Astrocyte of the cerebellum (primary cell): Measurements from ENCODE around the gene RPS27A.
"Not testable (repeated sequence)": the region's sequence is repeated elsewhere in the genome, so short reads cannot be mapped to it uniquely, and the experiment has no call there.

Experiments
- DNase-seq: peaks from one replicate; pipeline ENCODE4 v3.0.0-alpha.2; 2011; ENCODE audit warnings: low read depth
- H3K4me3 ChIP-seq: 2 replicates; pipeline ENCODE4 v1.5.1; 2011; ENCODE audit warnings: mild to moderate bottlenecking, low read depth, low read length, moderate library complexity
- in situ Hi-C: cut with HindIII; loops from 2 replicates; pipeline ENCODE4 v1.10.0; 2017; ENCODE audit warnings: low sequenced_read_pairs
- TF ChIP-seq, protein P1 (sequence below): IDR thresholded peaks from 2 replicates; pipeline ENCODE4 v1.5.1; 2012; ENCODE audit warnings: low read length, low read depth, moderate library complexity, mild to moderate bottlenecking; ENCODE audit errors: missing control alignments

Gene RPS27A

DNA sequence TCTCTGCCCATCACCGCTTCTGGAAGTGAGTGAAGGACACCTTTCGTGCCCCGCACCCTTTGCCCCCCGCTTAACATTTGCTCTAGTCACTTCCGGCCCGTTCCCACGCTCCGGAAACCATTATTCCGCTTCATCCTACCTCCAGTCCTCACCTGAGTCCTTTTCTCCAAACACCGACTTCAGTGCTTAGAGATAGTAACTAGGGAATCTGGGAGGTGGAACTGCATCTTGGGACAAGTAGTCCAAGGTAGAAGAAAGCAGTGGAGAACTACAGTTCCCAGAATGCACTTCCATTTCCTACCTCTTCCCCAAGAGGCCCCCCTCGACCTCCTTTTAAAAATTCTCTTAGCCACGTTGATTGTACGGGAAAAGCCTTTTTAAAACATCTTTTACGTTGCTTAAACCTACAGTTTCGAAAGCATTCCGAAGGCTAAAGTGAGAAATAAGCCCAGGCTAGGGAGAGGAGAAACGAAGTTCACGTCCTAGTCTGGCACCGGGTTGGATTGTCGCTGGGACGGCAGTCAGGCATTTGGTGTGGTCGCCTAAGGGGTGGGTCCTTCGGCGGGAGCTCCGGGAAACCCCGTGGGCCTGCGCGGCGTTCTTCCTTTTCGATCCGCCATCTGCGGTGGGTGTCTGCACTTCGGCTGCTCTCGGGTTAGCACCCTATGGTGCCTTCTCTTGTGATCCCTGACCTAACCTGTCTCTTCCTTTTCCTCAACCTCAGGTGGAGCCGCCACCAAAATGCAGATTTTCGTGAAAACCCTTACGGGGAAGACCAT, at the start of gene RPS27A, which contains the start of gene CLHC1:
Gene RPS27A, plus strand, starts transcription at position 605 of the 779 bp plus-strand sequence. Its CDS starts 137 bp downstream, at position 742.
Gene CLHC1, minus strand, starts transcription at position 210 of the 779 bp plus-strand sequence. CDS start 9,882 bp downstream, outside the sequence.
- in situ Hi-C loops = no loop called here
- H3K4me3 ChIP-seq = peak within 1 kb of the TSS; percentile 100
- TF ChIP-seq, protein P1, sequence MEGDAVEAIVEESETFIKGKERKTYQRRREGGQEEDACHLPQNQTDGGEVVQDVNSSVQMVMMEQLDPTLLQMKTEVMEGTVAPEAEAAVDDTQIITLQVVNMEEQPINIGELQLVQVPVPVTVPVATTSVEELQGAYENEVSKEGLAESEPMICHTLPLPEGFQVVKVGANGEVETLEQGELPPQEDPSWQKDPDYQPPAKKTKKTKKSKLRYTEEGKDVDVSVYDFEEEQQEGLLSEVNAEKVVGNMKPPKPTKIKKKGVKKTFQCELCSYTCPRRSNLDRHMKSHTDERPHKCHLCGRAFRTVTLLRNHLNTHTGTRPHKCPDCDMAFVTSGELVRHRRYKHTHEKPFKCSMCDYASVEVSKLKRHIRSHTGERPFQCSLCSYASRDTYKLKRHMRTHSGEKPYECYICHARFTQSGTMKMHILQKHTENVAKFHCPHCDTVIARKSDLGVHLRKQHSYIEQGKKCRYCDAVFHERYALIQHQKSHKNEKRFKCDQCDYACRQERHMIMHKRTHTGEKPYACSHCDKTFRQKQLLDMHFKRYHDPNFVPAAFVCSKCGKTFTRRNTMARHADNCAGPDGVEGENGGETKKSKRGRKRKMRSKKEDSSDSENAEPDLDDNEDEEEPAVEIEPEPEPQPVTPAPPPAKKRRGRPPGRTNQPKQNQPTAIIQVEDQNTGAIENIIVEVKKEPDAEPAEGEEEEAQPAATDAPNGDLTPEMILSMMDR = no peak
- DNase-seq = peak; percentile 94

DNA sequence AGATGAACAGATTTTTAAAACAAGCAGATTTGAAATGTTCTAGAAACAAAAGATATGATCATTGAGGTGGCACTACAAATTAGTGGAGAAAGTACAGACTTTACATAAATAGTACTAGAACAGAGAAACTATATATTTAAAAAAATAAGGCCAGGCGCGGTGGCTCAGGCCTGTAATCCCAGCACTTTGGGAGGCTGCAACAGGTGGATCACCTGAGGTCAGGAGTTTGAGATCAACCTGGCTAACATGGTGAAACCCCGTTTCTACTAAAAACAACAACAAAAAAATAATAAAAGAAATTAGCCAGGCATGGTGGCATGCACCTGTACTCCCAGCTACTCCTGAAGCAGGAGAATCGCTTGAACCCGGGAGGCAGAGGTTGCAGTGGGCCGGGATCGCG, 45.7 kb upstream of the RPS27A start:
- H3K4me3 ChIP-seq, in situ Hi-C loops, DNase-seq: not testable (repeated sequence)

DNA sequence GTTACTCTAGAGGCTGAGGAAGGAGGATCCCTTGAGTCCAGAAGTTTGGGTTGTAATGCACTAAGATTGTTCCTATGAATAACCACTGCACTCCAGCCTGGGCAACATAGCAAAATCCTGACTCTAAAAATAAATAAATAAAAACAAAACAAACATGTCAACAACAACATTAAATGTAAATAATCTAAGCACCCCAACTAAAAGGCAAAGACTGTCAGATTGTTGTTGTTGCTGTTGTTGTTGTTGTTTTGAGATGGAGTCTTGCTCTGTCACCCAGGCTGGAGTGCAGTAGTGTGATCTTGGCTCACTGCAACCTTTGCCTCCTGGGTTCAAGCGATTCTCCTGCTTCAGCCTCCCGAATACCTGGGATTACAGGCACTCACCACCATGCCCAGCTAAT, 40.6 kb upstream of the RPS27A start:
- DNase-seq, H3K4me3 ChIP-seq, in situ Hi-C loops: not testable (repeated sequence)

DNA sequence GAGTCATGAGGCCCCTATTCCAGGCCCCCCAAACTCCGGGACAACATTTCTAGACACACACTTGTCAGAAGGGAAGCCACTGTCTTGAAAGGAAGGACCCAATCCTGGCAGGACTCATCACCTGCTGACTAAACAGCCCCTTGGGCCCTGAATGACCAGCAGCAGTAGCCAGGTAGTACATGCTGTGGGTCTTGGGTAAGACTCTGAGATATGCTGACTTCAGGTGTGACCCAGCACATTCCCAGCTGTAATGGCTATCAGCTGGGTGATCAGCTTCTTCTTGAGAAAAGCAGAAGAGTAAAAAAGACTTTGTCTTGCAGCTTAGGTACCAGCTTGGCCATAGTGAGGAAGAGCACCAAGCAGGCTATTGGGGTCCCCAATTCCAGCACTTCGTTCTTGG, 36.0 kb upstream of the RPS27A start:
- no peak overlapping the region for H3K4me3 ChIP-seq
- TF ChIP-seq, protein P1 = no peak
- in situ Hi-C loops = no loop called here
- DNase-seq = no peak

DNA sequence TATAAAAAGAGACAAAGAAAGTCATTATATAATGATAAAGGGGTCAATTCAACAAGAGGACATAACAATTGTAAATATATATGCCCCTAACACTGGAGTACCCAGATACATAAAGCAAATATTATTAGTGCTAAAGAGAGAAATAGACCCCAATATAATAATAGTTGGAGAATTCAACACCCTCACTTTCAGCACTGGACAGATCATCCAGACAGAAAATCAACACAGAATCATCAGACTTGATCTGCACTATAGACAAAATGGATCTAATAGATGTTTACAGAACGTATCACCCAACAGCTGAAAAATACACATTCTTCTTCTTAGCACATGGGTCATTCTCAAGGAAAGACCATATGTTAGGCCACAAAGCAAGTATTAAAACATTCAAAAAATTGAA, 32.1 kb upstream of the RPS27A start:
- in situ Hi-C loops = no loop called here
- TF ChIP-seq, protein P1 = no peak
- no peak for DNase-seq
- H3K4me3 ChIP-seq = no peak overlapping the region

DNA sequence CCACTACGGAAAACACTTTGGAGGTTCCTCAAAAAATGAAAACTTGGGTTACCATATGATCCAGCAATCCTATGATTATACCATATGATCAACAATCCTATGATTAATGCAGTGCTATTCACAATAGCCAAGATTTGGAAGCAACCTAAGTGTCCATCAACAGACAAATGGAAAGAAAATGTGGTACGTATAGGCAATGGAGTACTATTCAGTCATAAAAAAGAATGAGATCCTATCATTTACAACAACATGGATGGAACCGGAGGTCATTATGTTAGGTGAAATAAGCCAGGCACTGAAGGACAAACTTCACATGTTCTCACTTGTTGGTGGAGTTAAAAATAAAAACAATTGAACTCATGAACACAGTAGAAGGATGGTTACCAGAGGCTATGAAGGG, 28.0 kb upstream of the RPS27A start:
- DNase-seq = no peak
- H3K4me3 ChIP-seq = no peak overlapping the region
- in situ Hi-C loops = no loop called here
- TF ChIP-seq, protein P1 = no peak

DNA sequence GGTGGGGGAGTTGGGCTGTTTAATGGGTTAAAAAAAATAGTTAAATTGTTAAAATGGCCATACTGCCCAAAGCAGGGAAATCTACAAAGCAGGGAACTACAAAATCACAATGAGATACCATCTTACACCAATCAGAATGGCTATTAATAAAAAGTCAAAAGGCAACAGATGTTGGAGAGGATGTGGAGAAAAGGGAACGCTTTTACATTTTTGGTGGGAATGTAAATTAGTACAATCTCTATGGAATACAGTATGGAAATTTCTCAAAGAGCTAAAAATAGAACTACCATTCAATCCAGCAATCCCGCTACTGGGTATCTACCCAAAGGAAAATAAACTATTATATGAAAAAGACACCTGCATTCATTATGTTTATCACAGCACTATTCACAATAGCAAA, 27.5 kb upstream of the RPS27A start:
- H3K4me3 ChIP-seq = no peak overlapping the region
- TF ChIP-seq, protein P1 = no peak
- in situ Hi-C loops = no loop called here
- no peak for DNase-seq
